Measurements from ENCODE around the gene PTPRC. TPM values are rescaled to one million over a fixed set of nuclear protein-coding genes. Genes with fewer than 3 reads are reported as not detected.

PTPRC gene
- total RNA-seq, 2 donors from 2014 or later: 3.3 to 9.9 TPM

- no peak for DNase-seq
- Histone ChIP-seq H3K36me3 (replicated peaks in 1 of 2; ENCODE audit: insufficient read depth in 1 of 2, low read depth in 2 of 2) (no peaks in the 10 kb centered on the region), H3K9me3 (no peaks in the 10 kb centered on the region), H3K27ac (no peak overlapping the region), H3K4me1 (peaks cover 6% of the 10 kb centered on the region), H3K4me3 (no peak overlapping the region), H3K27me3 (peaks cover 0 to 4% of the 10 kb centered on the region in 2 donors)
- ATAC-seq: no peak
- intact Hi-C loops (cut with DNase I): no loop called here
- no peak for TF ChIP-seq POLR2A (IDR thresholded peaks at IDR 0.05)
- TF ChIP-seq, protein P1, sequence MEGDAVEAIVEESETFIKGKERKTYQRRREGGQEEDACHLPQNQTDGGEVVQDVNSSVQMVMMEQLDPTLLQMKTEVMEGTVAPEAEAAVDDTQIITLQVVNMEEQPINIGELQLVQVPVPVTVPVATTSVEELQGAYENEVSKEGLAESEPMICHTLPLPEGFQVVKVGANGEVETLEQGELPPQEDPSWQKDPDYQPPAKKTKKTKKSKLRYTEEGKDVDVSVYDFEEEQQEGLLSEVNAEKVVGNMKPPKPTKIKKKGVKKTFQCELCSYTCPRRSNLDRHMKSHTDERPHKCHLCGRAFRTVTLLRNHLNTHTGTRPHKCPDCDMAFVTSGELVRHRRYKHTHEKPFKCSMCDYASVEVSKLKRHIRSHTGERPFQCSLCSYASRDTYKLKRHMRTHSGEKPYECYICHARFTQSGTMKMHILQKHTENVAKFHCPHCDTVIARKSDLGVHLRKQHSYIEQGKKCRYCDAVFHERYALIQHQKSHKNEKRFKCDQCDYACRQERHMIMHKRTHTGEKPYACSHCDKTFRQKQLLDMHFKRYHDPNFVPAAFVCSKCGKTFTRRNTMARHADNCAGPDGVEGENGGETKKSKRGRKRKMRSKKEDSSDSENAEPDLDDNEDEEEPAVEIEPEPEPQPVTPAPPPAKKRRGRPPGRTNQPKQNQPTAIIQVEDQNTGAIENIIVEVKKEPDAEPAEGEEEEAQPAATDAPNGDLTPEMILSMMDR (IDR thresholded peaks at IDR 0.05): peak in 3 of 7 experiments; percentile 7 to 34 (median 9)
Observed at GRCh38 chr1:198686069-198686728, 47.4 kb downstream of the PTPRC start.

GRCh38 chr1:198687429-198687828 is 48.6 kb downstream of the PTPRC start:
- Histone ChIP-seq H3K36me3 (replicated peaks in 1 of 2; ENCODE audit: insufficient read depth in 1 of 2, low read depth in 2 of 2) (no peaks in the 10 kb centered on the region), H3K27ac (no peak overlapping the region), H3K4me1 (no peaks in the 10 kb centered on the region), H3K9me3 (no peaks in the 10 kb centered on the region), H3K27me3 (no peaks in the 10 kb centered on the region), H3K4me3 (no peak overlapping the region)
- WGBS, 2 donors: 79 to 80% methylated on average over 4 of the region's 4 CpGs
- DNase-seq (no peak), ATAC-seq (no peak)
- TF ChIP-seq, protein P1 (IDR thresholded peaks at IDR 0.05): no peak
- TF ChIP-seq POLR2A (IDR thresholded peaks at IDR 0.05): no peak
- intact Hi-C loops (cut with DNase I): no loop called here

GRCh38 chr1:198691063-198691462 is 52.2 kb downstream of the PTPRC start:
- H3K4me1 ChIP-seq: no peaks in the 10 kb centered on the region
- H3K27me3 ChIP-seq: no peaks in the 10 kb centered on the region
- H3K9me3 ChIP-seq: no peaks in the 10 kb centered on the region
- 96 to 100% methylated on average over 1 of the region's 1 CpG for WGBS, 2 donors
- no peaks in the 10 kb centered on the region for H3K36me3 ChIP-seq (replicated peaks in 1 of 2; ENCODE audit: insufficient read depth in 1 of 2, low read depth in 2 of 2)
- DNase-seq: no peak
- TF ChIP-seq, protein P1 (IDR thresholded peaks at IDR 0.05): no peak
- TF ChIP-seq POLR2A (IDR thresholded peaks at IDR 0.05): no peak
- no peak overlapping the region for H3K27ac ChIP-seq
- intact Hi-C loops (cut with DNase I): no loop called here
- no peak for ATAC-seq
- H3K4me3 ChIP-seq: no peak overlapping the region

DNA sequence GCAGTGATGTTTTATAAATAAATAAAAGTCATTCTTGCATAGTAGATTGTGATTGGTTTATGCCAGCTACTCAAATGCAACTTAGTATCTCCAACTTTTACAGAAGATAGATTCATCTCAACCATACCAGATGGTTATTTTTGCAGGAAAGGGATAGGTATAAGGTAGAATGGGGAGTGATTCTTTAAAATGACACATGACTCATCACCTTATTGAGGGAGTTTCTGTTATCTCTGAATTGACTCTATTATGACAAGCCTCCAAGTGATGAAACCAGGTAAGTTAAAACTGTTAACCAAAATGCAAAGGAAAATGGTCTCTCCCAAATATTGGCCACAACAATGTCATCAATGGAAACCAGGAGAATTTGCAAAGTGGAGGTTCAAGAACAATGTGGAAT is 54.5 kb downstream of the PTPRC start:
- TF ChIP-seq, protein P1 (IDR thresholded peaks at IDR 0.05): no peak
- no peak for TF ChIP-seq POLR2A (IDR thresholded peaks at IDR 0.05)
- no peaks in the 10 kb centered on the region for H3K9me3 ChIP-seq

GRCh38 chr1:198694542-198694941 is 55.7 kb downstream of the PTPRC start:
- Histone ChIP-seq H3K4me3 (no peak overlapping the region), H3K4me1 (peaks cover 5% of the 10 kb centered on the region), H3K27ac (no peak overlapping the region), H3K36me3 (replicated peaks in 1 of 2; ENCODE audit: insufficient read depth in 1 of 2, low read depth in 2 of 2) (no peaks in the 10 kb centered on the region), H3K27me3 (no peaks in the 10 kb centered on the region), H3K9me3 (no peaks in the 10 kb centered on the region)
- DNase-seq: no peak
- intact Hi-C loops (cut with DNase I): no loop called here
- no peak for TF ChIP-seq POLR2A (IDR thresholded peaks at IDR 0.05)
- TF ChIP-seq, protein P1 (IDR thresholded peaks at IDR 0.05): no peak
- ATAC-seq: no peak
- 65 to 91% methylated on average over 1 of the region's 1 CpG for WGBS, 2 donors

More for the DNA sequence above, 54.5 kb downstream of the PTPRC start:
- Histone ChIP-seq H3K27ac (no peak overlapping the region), H3K4me1 (no peaks in the 10 kb centered on the region), H3K27me3 (no peaks in the 10 kb centered on the region), H3K4me3 (no peak overlapping the region), H3K36me3 (replicated peaks in 1 of 2; ENCODE audit: insufficient read depth in 1 of 2, low read depth in 2 of 2) (no peaks in the 10 kb centered on the region)
- no peak for DNase-seq
- no peak for ATAC-seq
- intact Hi-C loops (cut with DNase I): no loop called here
